DMS153 (cell line): ENCODE results near the gene ADAMTSL1.

Experiments
- DNase-seq: peaks from one replicate; lab custom pipeline; 2025; lab: John Stamatoyannopoulos, UW

Gene ADAMTSL1

DNA sequence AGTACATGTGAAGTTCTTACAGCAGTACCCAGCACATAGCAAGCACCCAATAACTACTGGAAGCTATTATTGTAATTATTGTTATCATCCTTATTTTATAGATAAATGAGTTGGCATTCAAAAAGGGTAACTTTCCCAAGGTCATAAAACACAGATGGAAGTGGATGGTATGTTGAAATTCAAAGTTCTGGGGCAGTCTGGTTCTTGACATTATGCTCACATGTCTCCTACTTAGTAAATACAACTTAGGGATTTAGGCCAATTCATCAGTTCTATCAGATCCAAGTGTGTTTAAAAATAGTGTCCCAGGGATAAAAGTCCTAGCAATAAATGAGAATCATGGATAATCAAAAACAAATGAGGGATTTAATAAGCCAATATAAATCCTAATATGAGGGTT, 265.2 kb downstream of the ADAMTSL1 start:
- no peak for DNase-seq

DNA sequence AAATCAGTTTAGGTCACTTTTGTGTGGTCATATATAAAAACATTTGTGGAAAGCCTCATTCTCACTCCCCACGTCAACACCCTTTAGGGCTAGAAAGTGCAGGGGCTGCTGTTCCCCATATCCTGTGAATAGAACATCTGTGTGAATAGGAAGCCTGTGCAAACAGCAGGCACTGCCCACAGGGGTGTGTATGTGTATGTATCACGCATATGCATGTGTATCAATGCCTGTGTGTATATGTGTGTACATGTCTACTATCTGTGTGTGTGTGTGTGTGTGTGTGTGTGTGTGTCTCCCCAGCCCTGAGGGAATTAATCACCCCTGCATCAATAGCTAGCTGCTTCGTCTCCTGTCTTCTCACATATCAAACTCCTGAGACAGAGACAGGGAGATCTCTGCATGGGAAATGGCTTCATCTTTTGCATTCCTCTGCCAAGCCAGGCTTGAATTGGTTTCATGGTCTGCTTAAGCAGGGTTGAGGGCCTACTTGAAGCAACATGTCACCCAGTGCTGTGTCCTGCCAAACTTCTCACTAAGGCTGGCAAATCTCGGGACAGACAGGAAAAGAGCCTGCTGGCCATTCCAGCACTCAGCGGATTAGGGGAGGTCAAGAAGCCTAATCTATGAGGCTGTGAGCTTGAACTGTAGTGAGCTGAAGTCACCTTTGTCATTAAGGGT, 265.8 kb downstream of the ADAMTSL1 start:
- no peak for DNase-seq

DNA sequence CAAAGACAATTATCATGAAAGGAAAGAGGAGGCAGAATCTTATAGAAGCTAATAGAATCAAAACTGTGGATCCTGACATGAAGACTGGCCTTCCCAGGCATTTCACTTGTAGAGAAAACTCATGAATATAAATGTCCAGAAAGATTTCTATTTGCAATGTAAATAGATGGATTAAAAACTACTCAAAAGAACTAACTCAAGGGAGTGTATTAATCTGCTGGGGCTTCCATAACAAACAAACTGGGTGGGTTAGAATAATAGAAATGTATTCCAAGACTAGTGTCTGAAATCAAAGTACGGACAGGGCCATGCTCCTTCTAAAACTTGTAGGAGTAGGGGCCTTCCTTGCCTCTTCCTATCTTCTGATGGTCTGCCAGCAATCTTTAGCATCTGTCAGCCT, 267.4 kb downstream of the ADAMTSL1 start:
- DNase-seq = no peak

DNA sequence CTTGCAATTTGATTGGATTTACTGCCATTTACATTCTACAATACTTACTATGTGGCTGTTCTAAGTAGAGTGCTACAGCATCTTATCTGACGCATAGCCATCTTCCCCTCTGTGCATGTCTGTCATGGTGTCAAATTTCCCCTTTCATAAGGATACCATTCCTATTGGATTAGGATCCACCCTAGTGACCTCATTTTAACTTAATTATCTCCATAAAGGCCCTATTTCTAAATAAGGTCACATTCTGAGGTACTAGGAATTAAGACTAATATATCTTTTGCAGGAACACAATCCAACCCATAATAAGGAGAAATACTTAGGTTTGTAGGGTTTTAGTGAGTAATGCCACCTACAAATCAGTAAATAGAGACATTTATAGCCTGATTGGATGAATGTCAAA, 268.0 kb downstream of the ADAMTSL1 start:
- DNase-seq = no peak

DNA sequence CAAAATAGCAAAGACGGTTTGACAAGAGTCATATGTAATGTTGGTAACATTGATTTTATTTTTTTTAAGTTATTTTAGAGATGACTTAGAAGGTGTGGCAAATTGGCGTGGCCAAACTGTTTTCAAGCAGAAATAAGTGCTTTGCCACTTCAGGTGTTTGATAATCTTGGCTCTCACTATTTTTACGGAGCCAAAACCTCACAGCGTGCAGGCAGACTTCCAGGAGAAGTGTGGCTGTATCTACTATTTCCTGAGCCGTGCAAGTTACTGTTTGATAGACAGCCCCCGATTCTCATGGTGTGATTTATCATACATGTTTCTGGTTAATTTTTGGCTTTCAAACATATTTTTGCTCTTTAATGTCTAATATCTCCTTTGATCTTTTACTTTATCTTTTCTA, 269.5 kb downstream of the ADAMTSL1 start:
- no peak for DNase-seq

DNA sequence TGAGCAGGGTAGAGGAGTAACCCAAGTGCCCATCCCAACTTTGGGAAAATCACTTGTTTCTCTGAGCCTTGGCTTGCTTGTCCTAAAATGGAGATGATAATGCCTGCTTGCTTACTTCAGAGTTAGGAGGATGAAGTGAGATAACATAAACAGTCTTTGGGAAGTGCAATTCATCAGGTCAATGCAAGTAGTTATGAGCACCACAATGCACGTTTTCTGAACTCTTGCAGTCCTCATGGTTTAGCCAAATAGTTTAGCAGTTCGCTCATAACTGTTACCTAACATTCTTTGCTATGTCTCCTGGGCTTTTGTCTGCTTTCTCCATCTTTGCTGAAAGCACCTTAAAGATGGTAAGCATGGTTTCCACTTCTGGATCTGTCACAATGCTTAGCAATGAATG, 270.0 kb downstream of the ADAMTSL1 start:
- no peak for DNase-seq

DNA sequence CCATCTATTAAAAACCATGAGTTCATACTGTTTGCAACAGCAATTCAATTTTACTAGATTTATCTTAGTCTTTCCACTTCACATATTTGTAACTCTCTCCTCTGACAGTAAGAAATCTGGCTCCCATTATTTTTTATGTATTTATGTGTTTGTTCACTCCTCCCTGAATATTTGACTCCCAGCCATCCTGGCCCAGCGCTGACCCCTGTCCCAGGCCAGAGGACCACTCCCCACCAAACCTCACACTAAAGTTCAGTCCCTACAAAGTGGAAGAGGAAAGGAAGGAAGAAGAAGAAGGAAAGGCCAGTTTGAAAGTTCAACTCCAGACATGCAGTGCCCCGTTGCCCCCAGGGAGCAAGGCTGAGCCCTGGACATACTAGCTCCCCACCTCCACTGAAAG, 271.8 kb downstream of the ADAMTSL1 start:
- DNase-seq = no peak

DNA sequence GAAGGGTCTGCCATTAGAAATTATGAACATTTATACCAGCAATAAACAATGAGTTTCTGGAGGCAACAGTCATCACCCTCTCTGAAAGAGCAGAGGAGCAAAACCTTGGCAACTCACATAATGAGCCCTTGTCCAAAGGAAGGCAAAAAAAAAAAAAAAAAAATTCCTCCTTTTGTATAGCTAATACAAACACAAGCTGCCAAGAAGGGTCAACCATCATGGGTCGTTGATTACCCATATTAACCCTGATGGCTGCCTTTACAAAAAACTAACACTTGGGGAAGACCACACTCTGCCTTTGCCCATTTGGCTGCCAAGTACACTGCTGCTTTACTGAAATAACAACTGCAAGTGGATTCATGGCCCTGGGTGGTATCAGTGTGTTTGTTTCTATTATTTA, 272.7 kb downstream of the ADAMTSL1 start:
- no peak for DNase-seq

DNA sequence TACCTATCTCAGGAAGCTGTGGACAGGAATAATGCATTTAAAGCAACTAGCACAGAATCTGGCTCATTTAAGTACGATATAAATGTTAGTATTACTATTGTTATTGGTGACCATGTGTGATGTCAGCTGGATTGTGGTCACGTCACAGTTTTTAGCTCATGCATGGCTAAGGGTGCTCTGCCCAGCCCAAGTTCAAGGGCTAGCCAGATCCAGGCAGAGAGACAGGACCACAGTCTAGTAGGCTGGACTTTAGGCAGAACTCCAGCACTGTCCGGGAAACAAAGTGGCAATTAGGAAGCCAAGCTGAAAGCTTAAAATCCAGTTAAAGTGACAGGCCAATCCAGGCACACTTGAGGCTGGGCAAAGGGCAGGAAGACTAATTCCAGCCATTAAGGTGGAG, 273.6 kb downstream of the ADAMTSL1 start:
- DNase-seq = no peak

DNA sequence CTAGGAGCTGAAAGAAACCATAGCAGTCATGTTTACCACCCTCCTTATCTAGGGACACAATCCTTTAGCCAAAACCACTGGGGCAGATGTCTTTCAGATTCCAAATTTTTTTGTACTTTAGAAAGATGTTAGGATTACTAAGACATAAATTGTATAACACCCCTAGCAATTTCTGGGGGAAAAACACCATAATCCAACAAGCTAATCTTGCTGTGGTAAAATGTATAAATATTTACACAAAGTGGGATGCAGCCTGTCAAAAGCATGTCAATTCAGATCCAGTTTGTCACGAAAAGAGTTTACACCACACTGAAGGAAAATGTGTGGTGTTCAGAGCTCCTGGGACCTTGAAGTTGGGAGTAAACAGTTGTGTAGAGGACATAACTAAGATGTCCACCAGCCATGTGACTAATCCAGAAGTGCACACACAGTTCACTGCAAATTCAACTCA, 274.3 kb downstream of the ADAMTSL1 start:
- DNase-seq = no peak

DNA sequence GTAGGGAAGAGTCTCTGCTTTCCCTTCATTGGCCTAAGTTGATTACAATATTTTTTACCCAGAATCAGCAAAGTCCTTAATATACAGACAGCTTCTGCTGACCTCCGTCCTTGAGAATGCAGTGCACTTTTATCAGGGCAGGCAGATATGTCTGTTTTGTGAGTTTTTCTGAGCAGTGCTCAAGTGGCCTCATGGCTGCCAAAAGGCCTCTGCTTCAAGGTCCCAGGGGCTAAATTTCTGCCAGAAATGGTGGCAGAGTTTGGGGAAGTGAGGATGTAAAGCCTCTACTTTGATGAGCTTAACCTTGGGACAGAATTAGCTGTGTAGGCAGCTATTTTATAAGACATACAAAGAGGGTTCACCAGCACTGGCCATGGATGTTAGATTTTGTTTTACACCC, 275.8 kb downstream of the ADAMTSL1 start:
- DNase-seq = no peak

DNA sequence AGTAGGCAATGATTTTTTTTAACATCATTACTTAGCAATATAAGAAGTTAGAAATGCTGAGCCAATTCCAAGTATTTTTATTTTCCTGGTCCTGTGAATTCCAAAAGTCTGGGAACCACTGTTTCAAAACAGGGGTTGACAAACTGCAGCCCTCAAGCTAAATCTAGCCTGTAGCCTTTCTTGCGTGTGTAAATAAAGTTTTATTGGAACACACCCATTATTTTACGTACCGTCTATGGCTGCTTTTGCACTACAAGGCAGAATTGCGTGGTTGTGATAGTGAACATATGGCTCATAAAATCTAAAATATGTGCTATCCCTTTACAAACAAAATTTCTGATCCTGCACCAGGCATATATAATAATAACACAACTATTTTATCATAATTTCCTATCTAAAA, 280.0 kb downstream of the ADAMTSL1 start:
- DNase-seq = no peak

DNA sequence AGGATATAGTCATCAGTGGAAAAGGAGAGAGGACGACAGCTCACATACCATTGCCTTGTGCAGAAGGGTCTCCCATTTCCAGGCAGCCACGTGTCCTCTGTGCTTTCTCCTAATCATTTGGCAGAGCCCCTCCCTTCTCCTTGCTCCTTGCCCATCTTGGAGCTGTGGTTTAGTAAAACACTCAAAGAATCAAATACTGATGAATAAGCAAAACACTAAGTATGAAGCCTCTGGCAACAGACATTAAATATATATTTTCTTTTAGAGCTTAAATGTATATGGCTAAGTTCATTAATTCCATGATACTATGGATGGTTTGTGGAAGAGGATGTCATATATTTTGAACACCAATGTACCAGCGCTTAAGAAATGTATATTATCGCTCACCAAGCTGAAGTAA, 280.6 kb downstream of the ADAMTSL1 start:
- no peak for DNase-seq

DNA sequence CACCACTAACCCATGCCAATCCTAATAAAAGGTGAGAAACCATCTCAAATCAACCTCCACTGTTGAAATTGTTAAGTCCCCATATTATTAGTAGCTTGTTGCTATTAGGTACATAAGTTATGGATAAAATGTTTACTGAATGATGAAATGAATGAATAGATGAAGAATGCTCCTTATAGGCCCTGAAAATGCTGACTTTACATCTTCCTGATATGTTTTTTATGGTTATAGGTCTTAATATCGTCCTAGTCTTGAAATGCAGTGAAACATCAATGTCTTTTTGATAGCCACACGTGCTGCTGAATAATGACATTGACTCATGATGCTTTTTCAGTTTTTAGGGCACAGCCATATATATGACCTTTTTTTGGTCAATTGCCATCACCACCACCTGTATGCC, 281.3 kb downstream of the ADAMTSL1 start:
- no peak for DNase-seq

DNA sequence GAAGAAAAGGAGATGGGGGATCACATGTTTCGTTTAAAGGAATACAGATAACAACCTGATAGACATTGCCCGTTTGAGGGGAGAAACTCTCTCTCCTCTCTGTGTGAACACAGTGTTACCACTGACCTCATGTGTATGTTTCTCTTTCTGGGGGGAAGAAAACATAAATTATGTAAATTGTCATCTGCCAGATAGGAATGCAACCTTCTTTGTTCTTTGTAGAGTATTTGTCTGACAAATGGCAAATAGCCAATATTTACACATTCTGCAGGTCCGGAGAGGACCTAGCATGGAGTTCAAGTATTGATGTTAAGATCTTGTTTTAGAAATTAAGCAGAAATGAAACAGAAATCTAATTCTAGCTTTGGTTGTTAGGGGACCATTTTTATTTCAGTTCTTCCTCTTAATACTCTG, 282.8 kb downstream of the ADAMTSL1 start:
- peak; percentile 52 for DNase-seq

DNA sequence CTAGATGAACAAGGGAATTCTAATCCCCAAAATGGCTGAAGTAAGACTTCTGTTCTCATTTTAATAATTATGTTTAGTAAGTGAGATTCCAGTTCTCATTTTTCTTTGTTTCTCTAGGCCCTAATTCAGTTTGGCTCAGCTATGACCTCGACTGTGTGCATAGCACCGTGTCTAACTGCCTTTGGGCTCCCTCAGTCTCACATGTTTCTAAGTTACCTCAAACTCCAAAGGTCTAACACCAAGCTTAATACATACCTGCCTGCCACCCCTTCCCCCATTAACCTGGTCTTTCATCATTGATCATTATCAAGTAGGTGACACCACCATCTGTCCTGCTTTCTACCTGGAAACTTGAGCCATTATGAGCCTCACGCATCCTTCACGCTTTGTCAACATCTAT, 285.9 kb downstream of the ADAMTSL1 start:
- peak; percentile 34 for DNase-seq

DNA sequence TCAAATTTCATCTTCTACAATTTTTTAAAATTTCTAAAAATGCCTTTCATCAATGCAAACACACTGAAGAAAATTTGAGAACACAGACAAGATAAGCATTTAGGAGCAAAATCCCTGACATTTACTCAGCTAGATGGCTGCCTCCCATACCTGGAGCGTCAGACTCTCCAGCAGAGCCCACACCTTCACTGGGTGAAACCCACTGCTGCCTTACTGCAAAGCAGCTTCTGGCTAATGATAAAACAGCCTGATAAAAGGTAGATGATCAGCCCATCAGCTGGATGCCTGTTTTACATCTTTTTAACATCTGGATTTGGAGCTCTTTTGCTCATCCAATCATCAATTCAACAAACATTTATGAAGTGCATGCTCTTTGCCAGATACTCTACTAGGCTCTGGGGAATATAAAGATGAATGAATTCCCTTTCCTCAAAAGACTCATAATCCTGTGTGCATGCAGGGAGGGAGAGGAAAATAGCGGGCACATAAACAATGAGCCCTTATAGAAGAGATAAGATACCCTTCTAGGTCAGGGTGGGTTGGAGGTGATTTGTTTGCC, 287.9 kb downstream of the ADAMTSL1 start:
- DNase-seq = peak; percentile 49

DNA sequence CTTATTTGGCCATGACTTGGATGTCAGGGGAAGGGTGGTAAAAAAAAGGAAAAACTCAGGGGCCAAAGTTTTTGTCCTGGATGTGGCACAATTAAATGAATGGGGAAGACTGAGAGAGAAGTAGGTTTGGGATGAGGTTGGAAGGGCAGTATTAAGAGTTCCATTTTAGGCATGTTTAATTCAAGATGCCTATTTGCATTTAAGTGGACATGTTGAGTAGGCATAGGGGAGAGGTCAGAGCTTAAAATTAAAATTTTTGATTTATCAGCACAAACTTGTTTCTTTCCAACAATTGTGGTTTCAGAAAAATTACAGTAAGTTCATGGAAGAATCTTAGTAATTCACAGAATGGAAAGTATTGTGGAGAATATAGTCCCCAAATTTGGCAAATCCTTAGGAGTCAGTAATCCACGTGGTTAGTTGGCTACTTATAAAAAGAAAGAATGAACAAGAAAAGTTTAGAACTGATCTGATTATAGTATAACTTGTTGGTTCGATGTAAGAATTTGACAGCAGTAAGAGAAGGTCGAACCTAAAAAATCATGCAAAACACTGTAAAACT, 293.1 kb downstream of the ADAMTSL1 start:
- DNase-seq = no peak

DNA sequence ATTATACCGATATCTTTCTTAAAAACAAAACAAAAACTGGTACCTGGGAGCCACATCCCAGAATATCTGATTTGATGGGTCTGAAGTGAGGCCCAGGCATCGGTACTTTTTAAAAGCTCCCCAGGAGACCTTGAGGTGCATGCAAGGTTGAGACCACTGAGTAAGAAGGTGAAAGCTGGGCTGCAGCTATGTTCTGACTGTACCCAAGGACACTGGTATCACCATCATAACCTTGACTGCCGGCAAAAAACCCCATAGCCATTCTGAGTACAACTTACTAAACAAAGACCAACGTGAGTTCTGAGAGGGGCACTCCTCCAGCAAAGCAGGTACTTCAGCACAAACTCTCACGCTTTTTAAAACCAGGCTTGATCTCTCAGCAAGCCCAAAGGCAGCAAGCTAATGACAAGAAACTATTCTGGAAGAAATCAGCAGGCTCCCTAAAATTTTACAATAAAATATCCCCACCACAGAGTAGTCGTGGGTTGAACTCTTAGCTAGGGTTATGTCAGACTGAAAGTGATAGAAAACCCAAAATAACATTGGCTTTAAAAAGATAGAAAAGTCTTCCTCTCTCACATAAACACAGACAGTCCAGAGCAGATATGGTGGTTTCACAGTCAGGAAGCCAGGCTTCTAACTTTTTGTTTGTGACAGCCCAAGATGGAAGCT, 295.1 kb downstream of the ADAMTSL1 start:
- DNase-seq = no peak

DNA sequence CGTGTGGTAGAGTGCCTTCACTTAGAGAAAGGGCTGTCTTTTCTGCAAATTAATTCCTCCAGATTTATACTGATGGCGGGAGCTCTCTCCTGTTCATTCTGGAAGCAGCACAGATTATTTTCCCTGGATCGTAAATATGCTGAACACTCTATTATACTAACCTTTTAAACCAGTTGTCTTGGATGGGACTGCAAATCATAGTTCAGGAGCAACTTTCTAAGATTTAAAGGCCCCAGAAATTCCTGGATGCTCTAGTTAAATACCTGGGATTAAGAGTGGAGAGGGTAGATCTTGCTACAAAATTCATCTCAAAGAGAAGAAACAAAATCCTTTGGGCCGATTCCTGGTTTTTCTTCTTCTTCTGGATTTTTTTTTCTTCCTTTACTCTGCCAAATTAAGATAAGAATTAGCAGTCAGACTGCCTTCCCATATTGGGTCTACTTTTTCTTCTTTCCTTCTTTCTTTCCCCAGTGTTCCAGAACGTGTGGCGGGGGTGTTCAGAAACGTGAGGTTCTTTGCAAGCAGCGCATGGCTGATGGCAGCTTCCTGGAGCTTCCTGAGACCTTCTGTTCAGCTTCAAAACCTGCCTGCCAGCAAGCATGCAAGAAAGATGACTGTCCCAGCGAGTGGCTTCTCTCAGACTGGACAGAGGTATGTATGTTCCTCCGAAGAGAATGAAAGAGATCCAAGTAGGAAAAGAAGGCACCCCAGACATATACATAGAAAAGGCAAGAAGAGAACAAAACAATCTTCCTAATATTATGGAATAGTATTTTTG, 296.4 kb downstream of the ADAMTSL1 start:
- DNase-seq = no peak

DNA sequence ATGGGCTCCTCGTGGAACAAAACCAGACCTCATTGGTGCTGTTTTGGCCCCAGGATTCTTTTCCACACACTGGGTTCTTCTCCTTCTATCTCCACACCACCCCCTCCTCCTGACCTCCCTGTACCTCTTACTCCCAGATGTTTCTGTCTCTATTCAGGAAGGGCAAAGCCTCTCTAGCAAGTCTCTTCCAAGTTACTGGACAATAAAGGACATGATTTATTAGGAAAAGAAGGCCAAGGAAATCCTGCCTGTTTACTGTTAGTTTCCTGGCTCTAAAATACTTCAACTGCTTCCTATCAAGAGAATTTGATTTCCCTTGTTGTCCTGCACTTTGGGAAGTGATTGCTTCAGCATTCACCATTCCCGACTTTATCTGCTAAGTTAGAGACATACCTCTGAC, 297.1 kb downstream of the ADAMTSL1 start:
- DNase-seq = no peak

DNA sequence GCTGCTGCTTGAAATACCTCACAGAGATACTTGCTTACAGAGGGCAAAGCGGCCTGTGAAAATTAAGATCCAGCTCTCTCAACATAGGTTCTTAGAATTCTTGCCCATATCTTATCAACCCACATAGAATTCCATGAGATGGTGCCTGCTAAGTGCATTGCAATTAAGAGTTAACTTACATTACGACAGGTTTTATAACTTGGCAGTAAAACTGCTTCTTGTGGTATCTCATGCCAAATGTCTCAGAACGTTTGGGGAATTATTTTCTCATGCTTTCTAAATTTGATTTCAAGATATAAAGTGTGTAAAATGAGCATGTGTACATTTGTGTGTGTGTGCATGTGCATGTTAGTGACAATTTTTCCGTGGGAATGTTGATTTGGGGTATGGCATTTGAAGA, 297.8 kb downstream of the ADAMTSL1 start:
- DNase-seq = no peak

DNA sequence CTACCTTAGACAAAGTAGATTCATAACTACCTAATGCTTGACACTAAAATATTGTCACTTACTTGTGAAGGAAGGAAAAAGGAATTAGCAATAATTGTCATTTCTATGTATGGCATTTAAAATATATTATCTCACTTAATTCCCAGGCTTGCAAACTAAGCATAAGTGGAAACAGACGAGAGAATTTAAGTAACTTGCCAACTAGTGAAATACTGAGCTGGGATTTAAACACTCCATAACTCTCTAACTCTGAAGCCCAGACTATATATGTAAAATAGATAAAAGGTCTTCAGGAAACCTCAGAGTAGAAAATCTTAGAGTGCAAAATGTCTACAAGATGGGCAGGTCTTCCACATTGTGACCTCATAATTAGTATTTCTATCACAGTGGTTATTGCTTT, 301.3 kb downstream of the ADAMTSL1 start:
- DNase-seq = no peak
